Hepatocyte (in vitro differentiated cells): ENCODE results near the gene CYP2J2.

Source experiments
- CTCF ChIP-seq: fragments of 200-600 bp; sonication (generic); IDR thresholded peaks from 2 replicates; pipeline ENCODE4 v1.5.1; 2016; ENCODE audit warnings: antibody characterized with exemption, mild to moderate bottlenecking; ENCODE audit not compliant: poor library complexity
- EZH2 ChIP-seq: fragments of 200-600 bp; sonication (generic); IDR thresholded peaks from 2 replicates; pipeline ENCODE4 v1.6.1; 2016; ENCODE audit warnings: antibody characterized with exemption, mild to moderate bottlenecking, borderline replicate concordance
- EZH2phosphoT487 ChIP-seq: fragments of 200-600 bp; sonication (generic); IDR thresholded peaks from one replicate; pipeline ENCODE4 v1.6.1; 2018; ENCODE audit warnings: antibody characterized with exemption, mild to moderate bottlenecking, low read depth, moderate library complexity; ENCODE audit not compliant: unreplicated experiment, severe bottlenecking

- no peak for TF ChIP-seq CTCF
- no peak for TF ChIP-seq EZH2
- no peak for TF ChIP-seq EZH2phosphoT487
Measured at GRCh38 chr1:59866462-59866861, 60.1 kb downstream of the CYP2J2 start.
